H1 (cell line): ENCODE data around the gene MMP17. TPM values are rescaled to one million over a fixed set of nuclear protein-coding genes. Genes with fewer than 3 reads are reported as not detected.

Experiments
- CBX5 ChIP-seq: fragments of 300-800, 300-1000 bp; sonication (generic); IDR thresholded peaks from 2 replicates; pipeline ENCODE4 v1.7.1; 2016; ENCODE audit warnings: antibody characterized with exemption, low read length, low read depth
- CBX8 ChIP-seq: fragments of 300-800, 300-1000 bp; sonication (generic); IDR thresholded peaks from 2 replicates; pipeline ENCODE4 v1.7.1; 2016; ENCODE audit warnings: low read depth, low read length, borderline replicate concordance
- GTF2F1 ChIP-seq: IDR thresholded peaks from 2 replicates; pipeline ENCODE4 v1.6.1; 2012; ENCODE audit warnings: low read depth, low read length, improper control_type of control experiment, borderline replicate concordance
- KDM1A ChIP-seq: fragments of 200-600, 300-600 bp; sonication (generic); IDR thresholded peaks from 2 replicates; pipeline ENCODE4 v1.7.1; 2016; ENCODE audit warnings: mild to moderate bottlenecking, low read length, borderline replicate concordance
- SIN3A ChIP-seq, 2 experiments: IDR thresholded peaks in 1 of 2; conservative IDR thresholded peaks in 1 of 2; 2 replicates each; pipeline ENCODE4 v1.6.1; 2011 to 2012; ENCODE audit warnings: low read length in 2 of 2, improper control_type of control experiment in 1 of 2, low read depth in 1 of 2, mild to moderate bottlenecking in 1 of 2
- SP4 ChIP-seq: IDR thresholded peaks from 2 replicates; pipeline ENCODE4 v1.6.1; 2012; ENCODE audit warnings: low read length, inconsistent platforms
- TEAD4 ChIP-seq: IDR thresholded peaks from 2 replicates; pipeline ENCODE4 v1.6.1; 2012; ENCODE audit warnings: low read depth, low read length, inconsistent platforms, mixed read lengths
- polyA plus RNA-seq, 7 experiments: library from polyadenylated mRNA; depleted of rRNA in 3 of 7; stranded (reverse) in 5 of 7; unstranded in 2 of 7; fragments of >200 nt in 5 of 7; fragments of 200-250 nt in 2 of 7; gene quantifications; 1 replicate in 5 of 7; 2 replicates in 1 of 7; 4 replicates in 1 of 7; pipeline versions ENCODE4 v1.2.1 to v1.2.3, GENCODE V29; 2011 to 2013; ENCODE audit warnings: missing spikeins in 2 of 7, mixed read lengths in 2 of 7
- total RNA-seq: library from RNA; stranded (reverse); fragmentation: NEBNext Ultra II Directional; extraction: Animal tissue kit (Norgen Biotek cat#: 25700); gene quantifications from 2 replicates; pipeline ENCODE4 v1.2.1, GENCODE V29; 2021
- TF ChIP-seq, protein P1 (sequence below): IDR thresholded peaks from 2 replicates; pipeline ENCODE4 v1.6.1; 2012; ENCODE audit warnings: inconsistent platforms

MMP17 gene
- total and polyA plus RNA-seq, 2 of the 8 experiments (the other 6 are each of a cell fraction or from before 2014, with no cell fraction given), result 41.3 to 53.8 TPM

DNA sequence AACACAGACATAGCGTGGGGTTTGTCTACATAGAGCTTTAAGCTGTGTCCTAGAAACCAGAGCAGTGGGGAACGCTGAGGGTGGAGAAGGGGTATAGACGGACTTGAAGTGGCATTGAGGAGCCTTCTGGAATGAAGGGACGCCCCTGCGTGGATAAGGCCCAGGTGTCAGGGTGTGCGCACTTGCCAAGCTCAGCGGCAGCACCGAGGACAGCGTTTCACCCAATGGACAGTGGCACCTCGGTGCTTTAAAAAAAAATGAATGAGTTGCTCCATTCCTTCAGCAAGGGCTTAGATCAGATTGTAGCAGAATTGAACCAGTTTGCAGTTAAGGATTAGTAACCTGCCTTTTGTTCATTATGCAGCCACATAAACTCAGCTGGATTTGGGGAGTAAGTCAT lies 33.6 kb upstream of the MMP17 start (continued):
- TF ChIP-seq SIN3A (conservative IDR thresholded peaks at IDR 0.05 in 1 of 2, IDR thresholded peaks at IDR 0.05 in 1 of 2; ENCODE audit: low read depth in 1 of 2, low read length in 2 of 2) (no peak), GTF2F1 (no peak), CBX8 (no peak), KDM1A (no peak), CBX5 (no peak), TEAD4 (no peak), SP4 (no peak)
- TF ChIP-seq, protein P1, sequence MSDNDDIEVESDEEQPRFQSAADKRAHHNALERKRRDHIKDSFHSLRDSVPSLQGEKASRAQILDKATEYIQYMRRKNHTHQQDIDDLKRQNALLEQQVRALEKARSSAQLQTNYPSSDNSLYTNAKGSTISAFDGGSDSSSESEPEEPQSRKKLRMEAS, result no peak
